Neuron (in vitro differentiated cells): ENCODE results near the gene MSMB.
"Not testable (repeated sequence)": the region's sequence is repeated elsewhere in the genome, so short reads cannot be mapped to it uniquely, and the experiment has no call there.

ENCODE experiments used
- H2AFZ ChIP-seq: one replicate; pipeline ENCODE4 v1.6.1; 2013; ENCODE audit warnings: low read depth, mild to moderate bottlenecking, inconsistent platforms, low read length, moderate library complexity
- H3K27me3 ChIP-seq: one replicate; pipeline ENCODE4 v1.6.1; 2013; ENCODE audit warnings: low read length; ENCODE audit not compliant: insufficient read depth
- H3K36me3 ChIP-seq: one replicate; pipeline ENCODE4 v1.6.1; 2013; ENCODE audit warnings: low read length; ENCODE audit not compliant: insufficient read depth
- H3K4me1 ChIP-seq: one replicate; pipeline ENCODE4 v1.6.1; 2013; ENCODE audit warnings: low read length; ENCODE audit not compliant: insufficient read depth
- H3K4me3 ChIP-seq: 2 replicates; pipeline ENCODE4 v1.5.1; 2013; ENCODE audit warnings: mild to moderate bottlenecking, low read length, moderate library complexity
- H3K9me3 ChIP-seq: one replicate; pipeline ENCODE4 v1.6.1; 2013; ENCODE audit warnings: low read length

MSMB gene

DNA sequence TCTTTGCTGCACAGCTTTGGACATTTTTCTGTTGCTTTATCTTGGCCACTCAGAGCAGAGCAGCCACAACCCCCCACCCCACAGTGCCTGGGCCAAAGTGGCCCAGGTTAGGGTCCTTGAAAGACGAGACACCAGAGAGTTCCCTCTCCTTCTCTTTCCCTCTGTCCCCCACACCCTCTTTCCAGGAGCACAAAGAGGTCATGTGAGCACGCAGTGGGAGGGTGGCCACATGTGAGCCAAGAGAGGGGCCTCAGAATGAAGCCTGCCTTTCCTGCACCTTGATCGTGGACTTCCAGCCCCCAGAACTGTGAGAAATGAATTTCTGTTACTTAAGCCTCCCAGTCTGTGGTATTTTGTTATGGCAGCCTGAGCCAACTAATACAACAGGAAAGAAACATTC, 14.6 kb upstream of the MSMB start:
- Histone ChIP-seq H3K9me3 (no peaks in the 10 kb centered on the region), H3K27me3 (no peaks in the 10 kb centered on the region), H3K4me1 (no peaks in the 10 kb centered on the region), H3K4me3 (no peak overlapping the region), H2AFZ (no peak overlapping the region), H3K36me3 (no peaks in the 10 kb centered on the region)

DNA sequence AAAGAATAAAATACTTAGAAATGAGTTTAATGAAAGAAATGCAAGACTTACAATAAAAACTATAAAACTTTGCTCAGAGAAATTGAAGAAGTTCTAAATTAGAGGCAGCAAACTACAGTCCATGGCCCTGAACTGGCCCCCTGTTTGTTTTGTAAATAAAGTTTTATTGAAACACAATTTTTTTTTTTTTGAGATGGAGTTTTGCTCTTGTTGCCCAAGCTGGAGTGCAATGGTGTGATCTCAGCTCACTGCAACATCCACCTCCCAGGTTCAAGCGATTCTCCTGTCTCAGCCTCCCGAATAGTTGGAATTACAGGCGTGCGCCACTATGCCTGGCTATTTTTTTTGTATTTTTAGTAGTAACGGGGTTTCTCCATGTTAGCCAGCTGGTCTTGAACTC, 11.9 kb upstream of the MSMB start:
- not testable (repeated sequence) for H3K4me1 ChIP-seq, H3K27me3 ChIP-seq, H3K4me3 ChIP-seq, H2AFZ ChIP-seq, H3K9me3 ChIP-seq, H3K36me3 ChIP-seq

DNA sequence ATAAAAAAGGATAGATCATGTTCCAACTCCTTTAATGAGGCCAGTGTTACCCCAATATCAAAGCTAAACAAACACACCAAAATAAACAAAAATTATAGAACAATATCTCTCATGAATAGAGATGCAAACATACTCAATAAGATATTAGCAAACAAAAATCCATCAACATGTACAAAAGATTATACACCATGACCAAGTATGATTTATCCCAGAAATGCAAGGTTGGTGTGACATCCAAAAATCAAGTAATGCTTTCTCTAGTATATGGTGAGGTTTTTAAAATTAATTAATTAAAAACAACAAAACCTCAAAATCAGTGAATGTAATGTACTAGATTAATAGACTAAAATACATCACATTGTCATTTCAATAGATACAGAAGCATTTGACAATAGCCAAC, 11.0 kb upstream of the MSMB start:
- Histone ChIP-seq H3K4me3 (no peak overlapping the region), H3K36me3 (no peaks in the 10 kb centered on the region), H3K27me3 (peaks cover 3% of the 10 kb centered on the region), H2AFZ (no peak overlapping the region), H3K9me3 (no peaks in the 10 kb centered on the region), H3K4me1 (no peaks in the 10 kb centered on the region)

DNA sequence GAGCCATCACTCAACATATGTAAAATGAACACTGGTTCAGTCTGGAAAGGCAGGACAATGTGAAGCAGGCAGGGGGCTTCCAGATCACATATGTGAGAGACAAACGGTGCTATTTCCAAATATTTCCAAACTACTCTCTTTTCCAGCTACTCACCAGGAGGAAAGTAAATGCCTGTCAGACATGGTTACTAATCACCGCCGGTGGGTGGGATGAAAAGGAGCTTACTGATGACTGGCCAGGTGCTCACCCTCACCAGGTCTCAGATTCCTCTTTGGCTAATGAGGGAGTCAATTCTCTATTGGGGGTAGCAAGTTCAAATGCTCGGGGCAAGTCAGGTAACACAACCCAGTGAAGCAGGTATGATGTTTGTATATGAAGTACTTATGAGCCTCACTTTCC, 9.7 kb upstream of the MSMB start:
- Histone ChIP-seq H2AFZ (no peak overlapping the region), H3K36me3 (no peaks in the 10 kb centered on the region), H3K9me3 (no peaks in the 10 kb centered on the region), H3K4me1 (no peaks in the 10 kb centered on the region), H3K4me3 (no peak overlapping the region), H3K27me3 (peaks cover 3% of the 10 kb centered on the region)

DNA sequence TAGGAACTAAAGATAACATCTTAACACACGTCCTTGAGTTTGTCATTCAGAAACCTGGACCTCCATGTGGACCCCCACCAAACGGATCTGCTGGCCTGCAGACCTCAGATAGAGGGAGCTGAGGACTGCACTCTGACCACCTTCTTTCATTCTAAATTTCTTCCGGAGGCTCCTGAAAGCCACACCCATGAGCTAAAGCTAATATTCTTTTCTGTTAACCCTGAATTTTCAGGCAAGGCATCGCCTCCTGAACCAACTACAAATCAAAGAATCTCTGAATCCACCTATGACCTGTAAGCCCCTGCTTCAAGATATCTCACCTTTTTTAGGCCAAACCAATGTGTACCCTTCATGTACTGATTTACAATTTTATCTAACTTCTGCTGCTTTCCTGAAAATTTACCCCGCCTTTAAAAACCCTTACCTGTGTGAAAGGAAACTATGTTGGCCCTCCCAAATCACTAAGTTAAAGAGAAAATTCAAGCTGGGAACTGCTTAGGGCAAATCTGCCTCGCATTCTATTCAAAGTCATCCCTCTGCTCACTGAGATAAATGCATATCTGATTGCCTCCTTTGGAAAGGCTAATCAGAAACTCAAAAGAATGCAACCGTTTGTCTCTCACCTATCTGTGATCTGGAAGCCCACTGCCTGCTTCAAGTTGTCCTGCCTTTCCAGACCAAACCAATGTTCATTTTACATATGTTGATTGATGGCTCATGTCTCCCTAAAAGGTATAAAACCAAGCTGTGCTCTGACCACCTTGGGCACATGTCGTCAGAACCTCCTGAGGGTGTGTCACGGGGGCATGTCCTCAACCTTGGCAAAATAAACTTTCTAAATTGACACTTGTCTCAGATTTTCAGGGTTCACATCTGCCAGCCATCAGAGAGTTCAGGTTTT, 7.7 kb upstream of the MSMB start:
- H2AFZ ChIP-seq: no peak overlapping the region
- H3K4me1 ChIP-seq: no peaks in the 10 kb centered on the region
- peaks cover 3% of the 10 kb centered on the region for H3K27me3 ChIP-seq
- no peak overlapping the region for H3K4me3 ChIP-seq
- no peaks in the 10 kb centered on the region for H3K36me3 ChIP-seq
- no peaks in the 10 kb centered on the region for H3K9me3 ChIP-seq

DNA sequence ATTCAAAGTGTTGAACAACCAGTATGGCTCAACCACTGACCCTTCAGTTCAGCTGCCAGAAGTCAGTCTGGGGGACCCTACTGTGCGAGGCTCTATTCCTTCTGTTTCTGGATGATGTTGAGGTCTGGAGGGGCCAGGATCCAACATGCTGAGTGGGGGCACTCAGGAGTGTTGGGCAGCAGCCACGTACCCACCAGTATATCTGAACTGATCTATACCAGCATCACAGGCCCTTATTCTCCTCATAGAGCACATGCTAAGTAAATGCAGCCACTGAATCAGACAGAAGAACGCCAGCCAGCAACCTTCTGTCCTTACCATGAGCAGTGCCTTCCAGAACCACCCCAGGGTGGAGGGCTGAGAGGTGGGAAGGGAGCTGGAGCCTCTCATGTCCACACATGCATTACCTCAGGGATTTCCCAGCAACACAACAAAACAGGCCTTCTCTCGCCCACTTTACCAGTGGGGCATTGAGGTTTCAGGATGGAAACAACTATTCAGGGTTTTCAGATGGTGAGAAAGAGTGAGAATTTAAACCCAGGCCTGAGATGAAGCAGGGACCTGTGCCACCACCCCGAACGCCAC, 6.8 kb upstream of the MSMB start:
- H3K4me3 ChIP-seq: no peak overlapping the region
- H2AFZ ChIP-seq: no peak overlapping the region
- no peaks in the 10 kb centered on the region for H3K4me1 ChIP-seq
- H3K27me3 ChIP-seq: peaks cover 3% of the 10 kb centered on the region
- no peaks in the 10 kb centered on the region for H3K9me3 ChIP-seq
- no peaks in the 10 kb centered on the region for H3K36me3 ChIP-seq

DNA sequence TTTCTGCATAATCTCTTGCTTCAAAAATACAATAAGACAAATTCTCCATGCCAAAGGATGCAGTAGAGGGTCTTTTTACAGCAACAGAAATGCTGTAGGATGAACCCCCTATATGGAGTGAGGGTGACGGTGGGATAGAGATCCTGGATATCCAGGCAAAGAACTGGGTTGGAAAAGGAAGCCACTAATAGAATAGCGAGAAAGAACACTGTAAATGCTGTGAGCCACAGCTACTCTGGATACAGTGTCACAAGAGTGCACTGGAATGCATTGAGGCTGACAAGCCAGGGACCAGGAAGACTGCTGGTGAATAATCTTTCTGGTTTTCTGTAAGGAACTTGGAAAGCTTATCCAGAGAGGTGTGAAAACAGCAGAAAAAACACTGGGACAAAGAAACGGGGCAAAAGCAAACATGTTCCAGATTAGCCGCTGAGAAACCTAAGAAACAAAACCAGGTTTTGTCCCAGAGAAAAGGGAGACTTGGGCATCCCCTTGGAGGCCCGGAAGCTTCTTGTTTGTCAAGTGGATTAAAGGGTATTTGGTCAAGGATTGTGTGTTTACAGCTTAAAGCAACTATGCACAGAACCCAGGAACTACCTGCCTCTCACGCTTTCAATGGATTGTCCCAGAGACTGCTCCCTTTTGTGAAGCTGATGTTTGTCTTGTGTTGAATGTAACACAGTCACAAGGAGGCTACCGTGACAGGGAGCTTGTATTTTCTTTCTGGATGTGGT, 6.2 kb upstream of the MSMB start:
- H3K27me3 ChIP-seq: peaks cover 5% of the 10 kb centered on the region
- no peak overlapping the region for H2AFZ ChIP-seq
- no peaks in the 10 kb centered on the region for H3K9me3 ChIP-seq
- H3K36me3 ChIP-seq: no peaks in the 10 kb centered on the region
- H3K4me1 ChIP-seq: no peaks in the 10 kb centered on the region
- H3K4me3 ChIP-seq: no peak overlapping the region

DNA sequence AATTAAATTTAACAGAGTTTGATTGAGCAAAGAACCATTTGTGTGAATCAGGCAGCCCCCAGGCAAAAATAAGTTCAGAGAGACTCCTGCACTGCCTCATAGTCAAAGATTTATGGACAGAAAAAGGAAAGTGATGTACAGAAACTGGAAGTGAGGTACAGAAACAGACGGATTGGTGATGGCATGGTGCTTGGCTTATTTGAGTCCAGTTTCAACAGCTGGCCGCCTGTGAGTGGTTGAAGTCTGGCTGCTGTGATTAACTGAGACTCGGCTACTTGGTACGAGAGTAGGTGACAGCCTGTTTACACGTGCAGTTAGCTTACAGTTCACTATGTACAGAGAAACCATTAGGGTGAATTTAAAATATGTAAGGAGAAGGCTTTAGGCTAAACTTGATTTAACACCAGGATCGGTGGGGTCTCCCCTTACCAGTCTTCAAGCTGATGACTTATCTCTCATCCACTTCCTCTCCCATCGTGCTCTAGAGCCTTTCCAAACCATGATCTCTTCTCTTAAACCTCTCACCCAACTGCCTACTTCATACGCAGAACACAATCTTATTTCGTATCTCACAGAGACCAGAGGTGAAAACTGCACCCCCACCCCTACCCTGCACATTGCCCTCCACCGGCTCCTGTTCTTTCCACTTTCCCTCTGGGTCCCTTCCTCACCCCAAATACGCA, 5.0 kb upstream of the MSMB start:
- Histone ChIP-seq H3K27me3 (peaks cover 5% of the 10 kb centered on the region), H3K4me3 (no peak overlapping the region), H3K36me3 (no peaks in the 10 kb centered on the region), H3K9me3 (no peaks in the 10 kb centered on the region), H3K4me1 (no peaks in the 10 kb centered on the region), H2AFZ (no peak overlapping the region)

DNA sequence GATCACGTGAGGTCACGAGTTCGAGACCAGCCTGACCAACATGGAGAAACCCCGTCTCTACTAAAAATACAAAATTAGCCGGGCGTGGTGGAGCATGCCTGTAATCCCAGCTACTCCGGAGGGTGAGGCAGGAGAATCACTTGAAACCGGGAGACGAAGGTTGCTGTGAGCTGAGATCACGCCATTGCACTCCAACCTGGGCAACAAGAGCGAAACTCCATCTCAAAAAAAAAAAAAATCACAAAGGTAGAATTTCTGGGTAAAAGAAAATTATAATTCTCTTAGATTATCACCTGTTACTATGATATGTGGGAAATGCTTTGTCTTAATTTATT, 3.4 kb upstream of the MSMB start:
- not testable (repeated sequence) for H3K4me1 ChIP-seq, H3K36me3 ChIP-seq, H3K27me3 ChIP-seq, H2AFZ ChIP-seq, H3K9me3 ChIP-seq, H3K4me3 ChIP-seq

DNA sequence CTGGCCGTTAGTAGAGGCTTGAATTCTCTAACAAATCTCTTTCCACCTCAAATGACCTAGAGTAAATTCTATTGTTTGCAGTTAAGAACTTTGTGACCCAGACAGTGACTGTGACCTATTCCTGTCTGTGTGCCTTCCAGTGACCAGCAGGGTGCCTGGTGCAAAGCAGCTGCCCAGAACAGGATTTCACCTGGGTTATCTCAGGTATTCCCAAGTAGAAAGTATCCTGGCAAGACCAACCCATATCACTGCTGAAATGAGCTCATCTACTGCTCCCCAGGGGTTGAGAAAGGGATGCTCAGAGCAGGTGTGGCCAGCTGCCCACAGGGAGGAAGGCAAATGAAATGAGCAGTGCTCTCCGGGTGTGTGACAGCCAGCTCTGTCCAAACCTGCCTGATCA, 2.1 kb upstream of the MSMB start:
- Histone ChIP-seq H3K27me3 (peaks cover 5% of the 10 kb centered on the region), H3K4me1 (no peaks in the 10 kb centered on the region), H3K36me3 (no peaks in the 10 kb centered on the region), H3K9me3 (no peaks in the 10 kb centered on the region), H2AFZ (no peak overlapping the region), H3K4me3 (no peak overlapping the region)

DNA sequence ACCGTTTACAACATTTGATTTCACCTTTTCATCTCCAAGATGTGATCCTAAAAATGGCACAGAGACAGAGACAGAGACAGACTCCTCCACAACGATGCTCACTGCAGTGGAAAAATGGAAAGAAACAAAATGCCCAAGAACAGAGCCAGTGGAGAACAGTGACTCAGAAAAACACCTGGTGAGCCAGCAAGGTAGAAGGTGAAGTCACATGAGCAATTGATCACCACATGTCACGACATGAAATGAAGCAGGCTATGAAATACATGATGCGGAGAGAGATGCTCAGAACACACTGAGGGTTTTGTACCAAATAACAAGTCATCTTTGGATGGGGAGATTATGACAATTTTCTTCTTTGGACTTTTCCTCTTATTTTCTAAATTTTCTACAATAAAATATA, 3.5 kb downstream of the MSMB start:
- Histone ChIP-seq H3K4me3 (no peak overlapping the region), H3K27me3 (peaks cover 2% of the 10 kb centered on the region), H3K4me1 (no peaks in the 10 kb centered on the region), H2AFZ (no peak overlapping the region), H3K9me3 (no peaks in the 10 kb centered on the region), H3K36me3 (no peaks in the 10 kb centered on the region)

DNA sequence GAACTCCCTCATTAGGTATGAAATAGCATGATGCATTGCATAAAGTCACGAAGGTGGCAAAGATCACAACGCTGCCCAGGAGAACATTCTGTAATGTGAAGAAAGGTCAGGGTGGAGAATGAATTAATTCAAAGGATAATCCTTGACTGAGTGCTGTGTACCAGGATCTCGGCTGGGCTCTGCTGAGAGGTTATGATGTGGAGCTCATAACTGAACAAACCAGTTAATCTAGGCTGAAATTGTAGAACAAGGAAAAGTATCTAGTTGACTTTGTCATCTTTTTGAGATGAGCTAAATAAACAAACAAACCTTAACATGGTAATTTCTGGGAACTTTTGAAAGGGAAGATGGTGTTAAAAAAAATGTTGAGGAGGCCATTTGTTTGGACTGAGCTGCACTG, 6.1 kb downstream of the MSMB start:
- Histone ChIP-seq H3K9me3 (no peaks in the 10 kb centered on the region), H3K36me3 (no peaks in the 10 kb centered on the region), H3K4me1 (no peaks in the 10 kb centered on the region), H2AFZ (no peak overlapping the region), H3K27me3 (no peaks in the 10 kb centered on the region), H3K4me3 (no peak overlapping the region)
